HG03280 (cell line): Measurements from ENCODE around the gene CRIM1.

ENCODE experiments used
- ATAC-seq: cut with Tn5 transposase; IDR thresholded peaks from one replicate; pipeline ENCODE4 v1.9.1; 2021; ENCODE audit warnings: mild to moderate bottlenecking, moderate library complexity; ENCODE audit not compliant: unreplicated experiment

Gene CRIM1

DNA sequence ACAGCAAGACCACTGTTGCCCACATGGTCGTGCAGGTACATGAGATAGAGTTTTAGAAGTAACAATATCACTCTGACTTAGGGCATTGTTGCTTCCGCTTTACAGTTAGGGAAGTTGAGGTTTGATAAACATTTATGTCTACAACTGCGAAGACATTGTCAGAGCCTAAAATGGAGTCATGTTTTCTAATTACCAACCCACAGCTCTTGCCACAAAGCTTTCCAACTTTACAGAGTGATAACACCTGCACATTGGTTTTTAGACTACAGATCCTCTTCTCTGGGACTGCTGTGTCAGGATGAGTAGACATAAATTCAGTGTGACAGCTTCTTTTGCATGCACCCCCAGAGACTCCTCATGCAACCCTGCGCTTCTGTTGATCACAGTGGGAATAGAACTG lies 123.4 kb downstream of the CRIM1 start:
- ATAC-seq = no peak

DNA sequence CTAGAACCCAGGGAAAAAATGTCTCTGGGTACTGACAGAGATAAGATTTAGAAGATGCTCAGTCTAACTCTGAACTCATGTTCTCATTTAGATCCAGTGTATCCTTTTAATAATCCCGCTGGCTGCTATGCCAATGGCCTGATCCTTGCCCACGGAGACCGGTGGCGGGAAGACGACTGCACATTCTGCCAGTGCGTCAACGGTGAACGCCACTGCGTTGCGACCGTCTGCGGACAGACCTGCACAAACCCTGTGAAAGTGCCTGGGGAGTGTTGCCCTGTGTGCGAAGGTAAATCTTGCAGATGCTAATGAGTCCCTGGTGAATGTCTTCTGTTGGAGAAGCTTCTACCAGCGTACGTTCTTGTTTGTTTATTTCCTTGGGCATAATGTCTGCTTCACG lies 123.8 kb downstream of the CRIM1 start:
- no peak for ATAC-seq

DNA sequence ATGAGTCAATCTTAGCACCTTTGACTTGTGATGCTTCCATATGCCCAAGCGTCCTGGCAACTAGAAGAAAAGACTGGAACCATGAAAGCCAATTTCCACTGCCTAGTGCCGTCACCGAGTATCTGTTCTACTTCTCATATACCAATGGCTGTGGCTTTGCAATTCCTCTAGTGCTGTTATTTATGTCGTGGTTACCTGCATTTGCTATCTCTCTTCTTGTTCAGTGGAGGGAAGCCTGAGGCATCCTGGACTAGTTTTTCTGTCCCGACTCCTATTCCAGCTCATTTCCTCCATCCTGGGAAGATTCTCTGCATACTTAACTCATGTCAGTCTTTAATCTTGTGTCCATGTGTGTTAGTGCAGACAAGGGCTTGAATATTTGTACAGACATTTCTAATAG lies 124.5 kb downstream of the CRIM1 start:
- ATAC-seq = no peak

DNA sequence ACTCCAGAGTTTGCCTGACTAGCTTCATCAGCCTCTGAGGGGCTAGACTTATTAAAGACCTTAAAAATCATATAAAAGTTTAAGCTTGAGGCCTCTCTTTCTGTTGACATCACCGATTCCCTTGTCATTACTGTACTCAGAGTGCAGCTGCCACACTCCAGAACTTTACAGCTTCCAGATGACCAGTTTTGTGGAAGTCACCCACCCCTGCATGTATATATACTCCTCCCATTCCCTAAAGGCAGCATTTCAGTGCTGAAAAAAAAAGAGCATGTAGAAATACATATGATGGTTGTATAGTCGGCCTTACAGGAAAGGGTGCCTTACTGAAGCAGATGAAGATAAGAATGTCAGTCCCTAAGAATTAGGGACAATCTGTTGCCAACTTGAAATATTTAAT lies 125.1 kb downstream of the CRIM1 start:
- ATAC-seq = no peak

DNA sequence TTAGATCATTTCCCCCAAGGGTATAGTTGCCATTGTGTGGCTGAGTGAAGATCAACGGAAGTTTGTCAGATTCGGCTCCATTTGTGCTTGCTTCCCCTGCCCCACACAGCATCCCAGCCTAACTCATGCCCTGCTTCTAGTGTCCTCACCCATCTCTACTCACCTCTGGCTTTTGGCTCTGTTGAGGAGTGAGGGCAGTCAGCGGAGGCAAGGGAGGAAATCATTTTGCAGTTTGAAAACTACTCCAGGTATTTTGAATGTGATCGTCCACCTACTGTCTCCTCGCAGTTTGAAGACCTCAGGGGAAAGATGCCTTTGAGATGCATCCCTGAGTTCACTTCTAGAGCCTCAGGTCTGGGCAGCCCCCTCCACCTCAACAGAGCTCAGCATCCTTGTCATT lies 126.1 kb downstream of the CRIM1 start:
- no peak for ATAC-seq

DNA sequence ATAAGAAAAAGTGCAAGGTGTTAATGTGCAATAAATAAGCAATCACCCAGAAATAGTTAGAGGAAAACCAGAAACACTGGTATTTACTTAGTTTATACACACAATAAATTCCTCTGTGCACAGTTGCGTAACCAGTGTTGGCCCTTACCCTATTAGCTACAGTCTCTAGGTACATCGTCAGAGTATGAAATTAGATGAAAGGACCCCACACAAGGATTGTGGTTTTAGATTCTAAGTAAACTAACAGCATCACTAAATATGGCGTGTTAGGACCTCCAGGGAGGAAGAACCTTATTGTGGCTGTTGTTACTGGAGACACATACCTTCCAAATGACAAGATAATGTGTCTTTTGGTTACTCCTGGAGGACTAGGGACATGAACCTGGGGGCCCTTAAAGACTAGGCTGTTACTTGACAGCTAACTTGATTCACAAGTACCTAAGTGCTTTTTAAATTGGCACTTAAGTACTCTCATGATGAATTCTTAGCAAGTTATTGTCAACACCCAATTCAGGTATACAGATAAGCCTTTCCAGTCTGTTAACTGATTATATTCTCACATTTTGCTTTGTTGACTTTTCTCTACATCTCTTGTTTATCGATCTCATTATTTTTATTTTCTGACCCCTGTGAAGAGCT lies 127.1 kb downstream of the CRIM1 start:
- ATAC-seq = no peak

DNA sequence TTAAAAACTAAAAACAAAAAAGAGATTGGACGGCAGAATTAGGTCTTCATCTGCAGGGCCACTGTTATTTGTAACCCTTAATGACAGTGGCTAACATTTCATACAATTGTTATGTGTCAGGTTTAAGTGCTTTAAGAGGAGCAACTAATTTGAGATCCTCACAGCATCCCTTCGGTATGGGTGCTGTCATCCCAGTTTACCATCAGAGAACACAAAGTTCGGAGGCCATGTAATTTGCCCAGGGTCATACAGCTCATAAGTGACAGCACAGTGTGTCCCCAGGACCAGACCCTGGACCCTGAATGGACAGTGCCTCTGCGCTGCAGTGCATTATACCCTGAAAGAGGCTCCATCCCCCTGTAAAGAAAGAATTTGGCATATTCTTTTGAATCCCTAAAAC lies 127.7 kb downstream of the CRIM1 start:
- no peak for ATAC-seq

DNA sequence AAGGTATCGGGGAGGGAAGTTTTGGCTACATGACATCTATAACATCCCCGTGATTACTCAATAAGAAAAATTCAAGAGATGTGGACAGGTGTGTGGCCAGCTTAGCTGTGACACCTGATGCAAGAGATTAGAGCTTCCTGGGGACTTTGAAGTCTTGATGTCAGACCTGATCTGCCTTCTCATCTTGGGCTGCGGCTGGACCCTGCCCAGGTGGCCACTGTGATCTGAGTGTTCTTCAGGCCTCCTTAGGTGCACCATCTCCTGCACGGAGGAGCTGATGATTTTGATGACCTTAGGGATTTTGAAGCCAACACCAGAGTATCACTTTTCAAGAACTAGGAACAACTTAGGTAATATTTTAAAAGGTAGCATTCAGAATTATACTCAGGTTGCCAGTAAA lies 128.9 kb downstream of the CRIM1 start:
- no peak for ATAC-seq

DNA sequence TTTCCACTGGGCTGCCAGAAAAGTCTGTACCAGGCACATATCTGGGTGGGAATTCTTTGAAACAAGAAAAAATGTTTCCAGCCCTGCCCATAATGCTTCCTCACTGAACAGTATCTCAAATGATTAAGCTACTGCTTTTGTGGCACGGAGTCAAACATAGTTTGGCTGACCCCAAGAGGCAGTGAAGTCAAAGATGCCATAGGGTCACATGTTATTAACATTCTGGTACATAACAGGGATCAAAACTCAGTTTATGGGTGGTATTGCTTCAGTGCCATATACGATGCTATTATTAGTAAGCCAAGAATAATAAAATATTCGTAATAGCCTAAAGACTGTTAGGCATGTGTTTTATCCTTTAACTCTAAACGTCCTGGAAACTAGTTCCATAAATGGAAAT lies 129.9 kb downstream of the CRIM1 start:
- no peak for ATAC-seq

DNA sequence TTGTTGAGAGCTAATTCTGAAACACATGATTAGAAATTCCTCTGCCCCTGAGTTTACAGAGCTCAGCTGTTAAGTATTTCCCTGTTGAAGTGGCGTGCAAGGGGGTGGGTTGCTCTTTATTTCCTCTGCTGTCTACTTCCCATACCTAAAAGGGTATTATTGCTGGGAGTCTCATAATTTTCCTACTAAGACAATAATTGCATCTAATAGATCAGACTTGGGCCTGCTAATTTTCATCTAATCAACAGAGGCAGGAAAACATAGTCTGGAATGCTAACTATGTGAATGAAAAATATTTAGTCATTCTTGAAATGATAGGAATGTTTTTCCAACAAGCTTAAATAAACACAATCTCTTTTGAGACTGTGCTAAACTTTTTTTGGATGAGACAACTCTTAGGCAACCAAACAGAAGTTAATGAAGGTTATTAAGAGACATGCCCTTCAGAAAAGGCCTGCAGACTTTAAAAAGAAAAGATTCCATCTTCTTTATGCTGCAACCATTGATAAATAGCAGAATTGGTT lies 131.0 kb downstream of the CRIM1 start:
- ATAC-seq = no peak

DNA sequence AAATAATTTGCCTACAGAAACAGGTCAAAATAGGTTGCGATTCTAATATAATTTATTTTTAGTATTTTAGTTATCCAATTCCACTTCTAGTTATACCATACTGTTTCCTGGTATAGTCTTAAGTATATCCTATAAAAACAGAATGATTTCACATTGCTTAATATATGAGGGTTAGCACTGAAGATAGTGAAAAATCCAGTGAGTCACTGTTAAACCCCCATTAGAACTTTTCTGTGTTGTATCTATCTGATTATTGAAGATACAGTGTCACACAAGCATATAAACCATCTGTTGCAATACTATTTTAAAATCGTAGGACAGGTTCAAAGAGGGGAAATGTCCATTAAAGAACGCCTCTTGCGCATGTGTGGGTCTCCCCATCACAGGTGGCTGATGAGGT lies 132.4 kb downstream of the CRIM1 start:
- no peak for ATAC-seq

DNA sequence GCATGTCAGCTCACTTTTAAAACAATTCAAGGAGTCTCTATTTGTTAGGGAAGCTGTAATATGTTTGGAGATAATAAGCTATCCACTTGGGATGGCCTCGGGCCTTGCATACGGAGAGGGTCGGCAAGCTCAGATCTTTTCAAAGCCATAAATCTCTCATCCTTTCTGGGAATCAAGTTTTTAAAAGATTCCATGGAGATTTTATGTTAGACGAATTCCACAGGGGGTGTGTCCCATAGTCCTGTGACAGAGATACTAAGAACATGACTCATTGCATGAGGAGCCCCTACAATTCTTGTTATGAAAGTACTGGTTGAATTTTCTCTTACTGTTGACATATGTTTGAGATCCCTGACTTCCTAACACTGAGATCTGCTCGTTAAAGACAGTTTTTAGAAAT lies 133.7 kb downstream of the CRIM1 start:
- ATAC-seq = no peak

DNA sequence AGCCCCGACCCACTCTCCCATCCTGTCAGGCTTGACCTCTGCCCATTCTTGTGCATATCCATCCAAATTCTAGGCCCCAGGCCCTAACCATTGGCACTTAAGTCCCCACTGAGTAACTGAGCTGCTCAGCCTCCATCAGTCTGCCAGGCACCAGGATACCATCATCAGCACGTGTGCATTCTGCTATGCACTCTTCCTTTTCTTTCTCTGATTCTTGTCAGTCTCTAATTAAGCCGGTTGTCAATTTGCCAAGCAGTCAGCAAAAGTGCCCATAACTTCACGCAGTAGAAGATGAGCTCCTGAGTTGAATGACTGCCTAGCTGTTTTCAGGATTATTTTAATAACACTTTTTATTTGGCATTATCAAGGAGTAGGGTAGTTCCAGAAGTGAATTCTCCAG lies 135.2 kb downstream of the CRIM1 start:
- no peak for ATAC-seq

DNA sequence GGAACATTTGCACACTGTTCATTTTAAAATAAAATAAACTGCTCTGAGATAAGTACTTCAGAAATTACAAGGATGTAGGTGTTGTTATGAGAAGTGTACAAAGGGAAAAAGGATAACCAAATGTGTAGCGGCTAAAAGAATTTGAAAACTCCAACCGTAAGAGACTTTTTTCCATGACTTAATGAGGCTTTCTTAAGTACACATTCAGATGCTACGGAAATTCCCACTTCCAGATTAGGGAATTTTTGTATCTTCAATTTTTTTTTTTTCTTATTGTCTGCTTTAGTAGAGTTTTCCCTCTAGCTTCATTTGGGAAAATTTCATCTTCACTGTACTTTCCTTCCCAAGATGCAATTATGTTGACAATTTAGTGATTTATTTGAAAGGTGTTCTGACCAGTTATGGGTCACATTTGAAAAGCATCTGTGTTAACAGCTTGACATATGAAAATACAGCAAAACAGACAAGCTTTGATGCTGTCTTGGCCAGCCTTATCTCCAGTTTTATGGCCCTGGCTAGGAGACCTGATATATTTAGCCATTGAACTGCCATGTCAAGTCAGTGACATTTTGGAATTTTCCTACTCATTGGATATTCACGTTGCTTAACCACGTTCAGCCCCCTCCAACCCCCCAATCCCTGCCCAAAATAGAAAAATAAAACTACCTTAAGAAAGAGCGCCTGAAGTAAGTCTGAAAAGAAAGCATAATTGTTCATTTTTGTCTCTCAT lies 136.8 kb downstream of the CRIM1 start:
- ATAC-seq = no peak

DNA sequence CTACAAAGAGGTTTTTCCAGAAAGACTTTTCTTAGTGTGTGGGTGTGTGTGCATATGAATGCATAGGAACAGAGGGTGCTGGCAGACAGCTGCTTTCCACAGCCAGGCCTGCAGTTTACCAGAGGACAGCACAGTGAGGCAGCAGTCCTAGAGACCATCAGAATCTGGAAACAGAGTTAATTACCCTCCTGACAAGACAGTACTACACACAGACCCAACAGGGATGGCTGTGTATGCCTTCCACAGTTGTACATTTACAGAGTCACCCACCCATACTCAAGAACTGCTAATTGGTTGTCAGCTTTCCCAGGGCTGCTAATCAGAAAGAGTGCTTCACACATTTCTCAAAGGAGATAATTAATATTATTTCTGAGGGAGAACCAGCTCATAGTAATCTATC lies 137.7 kb downstream of the CRIM1 start:
- no peak for ATAC-seq

DNA sequence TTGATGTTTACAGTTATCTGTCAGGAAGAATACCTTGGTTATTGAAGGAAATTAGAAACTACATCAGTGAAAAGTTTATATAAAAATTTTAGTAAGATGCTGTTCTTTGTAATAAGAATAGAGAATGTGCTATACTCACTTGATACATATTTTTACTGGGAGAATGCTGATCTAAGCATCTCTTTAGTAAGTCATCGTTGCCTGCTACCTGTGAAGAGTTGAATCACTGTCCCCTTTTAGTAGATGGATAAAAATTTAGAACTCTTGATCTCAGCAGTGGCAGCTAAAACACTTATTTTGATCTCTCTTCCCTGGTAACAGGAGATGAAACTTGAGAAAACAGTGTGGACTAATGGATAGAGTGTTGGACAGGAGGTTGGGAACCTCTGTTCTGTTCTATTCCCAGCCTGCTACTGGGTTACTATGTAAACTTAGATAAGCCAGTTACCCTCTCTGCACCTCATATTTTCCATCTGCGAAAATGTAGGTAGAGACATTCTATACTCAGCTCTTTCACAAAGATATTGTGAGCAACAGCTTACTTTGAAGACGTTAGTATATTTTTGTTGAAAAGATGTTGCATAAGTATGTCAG lies 142.1 kb downstream of the CRIM1 start:
- no peak for ATAC-seq

DNA sequence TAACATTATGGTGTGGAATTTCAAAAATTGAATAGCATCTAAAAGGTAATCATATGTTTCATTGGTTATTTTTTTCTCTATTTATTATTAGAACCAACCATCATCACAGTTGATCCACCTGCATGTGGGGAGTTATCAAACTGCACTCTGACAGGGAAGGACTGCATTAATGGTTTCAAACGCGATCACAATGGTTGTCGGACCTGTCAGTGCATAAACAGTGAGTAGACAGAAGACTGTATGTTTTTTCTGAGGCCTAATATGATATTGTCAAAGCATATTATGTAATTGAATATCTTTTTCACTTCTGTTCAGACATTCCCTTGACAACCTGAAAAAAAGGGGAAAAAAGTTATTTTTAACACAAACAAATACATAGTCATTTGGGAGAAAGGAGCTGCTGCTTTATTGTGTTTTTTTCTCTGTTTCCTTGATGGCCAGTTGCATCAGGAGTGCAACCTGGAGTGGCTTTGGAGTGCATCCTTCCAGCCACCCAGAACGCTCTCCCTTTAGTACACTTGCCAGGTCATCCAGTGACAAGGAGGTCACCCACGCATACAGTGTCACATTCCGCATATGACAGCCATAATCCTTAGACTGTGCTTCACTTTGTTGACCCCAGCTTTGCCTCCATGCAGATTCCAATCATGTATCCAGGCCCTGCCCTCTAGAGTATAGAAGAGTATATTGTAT lies 143.7 kb downstream of the CRIM1 start:
- ATAC-seq = no peak

DNA sequence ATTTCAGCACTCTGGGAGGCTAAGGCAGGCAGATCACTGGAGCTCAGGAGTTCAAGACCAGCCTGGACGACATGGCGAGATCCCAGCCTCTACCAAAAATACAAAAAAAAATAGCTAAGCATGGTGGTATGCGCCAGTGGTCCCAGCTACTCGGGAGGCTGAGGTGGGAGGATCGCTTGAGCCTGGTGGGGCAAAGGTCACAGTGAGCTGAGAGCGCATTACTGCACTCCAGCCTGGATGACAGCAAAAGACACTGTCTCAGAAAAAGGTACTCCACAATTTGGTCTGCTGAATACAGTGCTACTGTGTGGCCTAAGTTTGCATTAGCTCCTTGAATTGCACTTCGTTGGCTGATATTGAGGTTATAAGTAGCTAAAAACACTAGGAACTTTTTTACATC lies 144.5 kb downstream of the CRIM1 start:
- no peak for ATAC-seq

DNA sequence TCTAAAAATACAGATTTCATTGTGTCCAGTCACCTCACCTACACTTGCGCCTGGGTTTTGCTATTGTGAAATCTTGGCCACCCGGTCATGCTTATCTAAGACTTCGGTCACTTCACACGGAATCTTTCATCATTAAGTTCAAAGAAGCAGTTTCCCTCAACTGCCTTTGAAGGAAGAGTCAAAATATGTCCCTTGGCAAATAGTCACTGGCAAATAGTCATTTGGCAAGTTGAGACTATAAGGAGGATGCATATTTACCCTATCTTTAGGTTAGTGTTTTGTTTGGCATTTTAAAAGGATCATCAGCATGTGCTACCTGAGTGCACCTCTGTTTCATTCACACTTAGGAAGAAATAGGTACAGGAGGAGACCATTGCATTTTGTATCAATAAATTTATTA lies 146.5 kb downstream of the CRIM1 start:
- ATAC-seq = no peak

DNA sequence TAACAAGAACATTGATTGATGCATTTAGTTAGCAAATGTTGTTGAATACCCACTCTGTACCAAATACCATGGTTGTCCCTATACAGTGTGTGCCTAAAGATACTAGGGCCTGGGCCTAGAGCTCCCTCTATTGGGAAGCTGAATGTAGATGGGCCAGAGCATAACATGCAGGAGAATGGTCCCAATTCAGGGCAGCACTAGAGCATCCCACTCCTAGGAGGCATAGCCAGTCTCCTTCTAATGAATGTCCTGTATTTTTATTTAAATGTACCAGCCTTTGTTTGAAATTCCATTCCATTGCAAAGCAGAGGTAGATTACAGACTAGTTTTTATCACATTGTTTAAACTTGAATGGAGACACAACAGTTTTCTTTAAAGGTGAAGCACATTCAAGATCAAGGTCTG lies 151.8 kb downstream of the CRIM1 start:
- peak; percentile 68 for ATAC-seq

DNA sequence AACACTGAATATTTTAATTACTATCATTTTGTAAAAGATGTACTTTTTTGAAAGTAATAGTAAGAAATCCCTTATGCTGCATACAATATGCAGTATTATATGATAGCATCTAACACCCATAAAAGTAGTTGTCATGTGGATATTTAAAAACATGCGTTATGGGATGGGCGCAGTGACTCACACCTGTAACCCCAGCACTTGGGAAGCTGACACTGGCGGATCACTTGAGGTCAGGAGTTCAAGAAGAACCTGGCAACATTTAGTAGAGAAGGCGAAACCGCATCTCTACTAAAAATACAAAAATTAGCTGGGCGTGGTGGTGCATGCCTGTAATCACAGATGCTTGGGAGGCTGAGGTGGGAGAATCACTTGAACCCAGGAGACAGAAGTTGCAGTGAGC lies 153.5 kb downstream of the CRIM1 start:
- no peak for ATAC-seq
